ENCODE measurements around the gene PIP5K1C. TPM values are rescaled to one million over a fixed set of nuclear protein-coding genes. Genes with fewer than 3 reads are reported as not detected.
A peak's percentile ranks its signal among the peaks of the same experiment; 100 is the strongest.

PIP5K1C gene
- total RNA-seq, 1 experiment from 2014 or later, result 4.2 TPM

DNA sequence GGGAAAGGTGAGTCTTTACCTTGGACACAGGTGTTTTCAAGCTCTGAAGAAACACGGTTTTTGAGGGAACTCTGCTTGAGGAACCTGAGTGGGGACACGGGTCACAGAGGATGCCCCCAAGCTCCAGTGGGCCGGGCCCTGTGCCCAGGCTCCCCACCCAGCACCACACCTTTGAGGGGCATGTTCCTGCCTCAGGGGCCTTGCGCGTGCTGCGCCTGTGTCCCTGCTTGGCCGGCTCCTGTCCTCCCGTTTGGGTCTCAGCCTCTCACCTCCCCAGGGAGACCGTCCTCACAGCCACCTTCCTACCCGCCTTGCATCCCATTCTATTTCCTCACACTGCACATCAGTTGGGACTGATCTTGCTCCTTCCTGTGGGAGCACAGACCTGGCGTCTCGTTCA, 21.1 kb downstream of the PIP5K1C start:
- Histone ChIP-seq H3K4me1 (ENCODE audit: low read length) (peaks cover 9% of the 10 kb centered on the region), H3K36me3 (ENCODE audit: insufficient read depth, low read length) (no peaks in the 10 kb centered on the region), H3K4me2 (ENCODE audit: low read depth, low read length, poor library complexity, severe bottlenecking) (no peak overlapping the region), H3K4me3 (ENCODE audit: low read length) (no peak overlapping the region), H3K79me2 (ENCODE audit: low read length) (no peaks in the 10 kb centered on the region), H2AFZ (ENCODE audit: low read length) (no peak overlapping the region), H3K27me3 (ENCODE audit: low read length) (no peaks in the 10 kb centered on the region), H3K9ac (ENCODE audit: low read length) (no peak overlapping the region), H3K27ac (ENCODE audit: low read length) (no peak overlapping the region), H3K9me3 (ENCODE audit: low read length) (peaks cover under 1% of the 10 kb centered on the region; the same call in 1 of the 2 replicates), H4K20me1 (ENCODE audit: insufficient read depth, low read depth, low read length) (peaks cover 20% of the 10 kb centered on the region; the same call in 1 of the 2 replicates), H3K9me2 (replicated peaks; ENCODE audit: insufficient read depth, low read length) (no peaks in the 10 kb centered on the region)
- no peak for DNase-seq

DNA sequence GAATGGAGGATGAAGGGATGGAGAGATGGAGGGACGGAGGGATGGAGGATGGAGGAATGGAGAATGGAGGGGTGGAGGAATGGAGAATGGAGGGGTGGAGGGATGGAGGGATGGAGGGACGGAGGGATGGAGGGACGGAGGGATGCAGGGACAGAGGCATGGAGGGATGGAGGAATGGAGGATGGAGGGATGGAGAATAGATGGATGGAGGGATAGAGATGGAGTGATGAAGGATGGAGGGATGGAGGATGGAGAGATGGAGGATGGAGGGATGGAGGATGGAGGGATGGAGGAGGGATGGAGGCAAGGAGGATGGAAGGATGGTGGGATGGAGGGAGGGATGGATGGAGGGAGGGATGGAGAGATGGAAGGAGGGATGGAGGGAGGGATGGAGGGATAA, 22.1 kb downstream of the PIP5K1C start:
- Histone ChIP-seq H3K4me2 (ENCODE audit: low read depth, low read length, poor library complexity, severe bottlenecking) (no peak overlapping the region), H3K4me3 (ENCODE audit: low read length) (no peak overlapping the region), H3K36me3 (ENCODE audit: insufficient read depth, low read length) (no peaks in the 10 kb centered on the region), H3K79me2 (ENCODE audit: low read length) (no peaks in the 10 kb centered on the region), H3K27me3 (ENCODE audit: low read length) (no peaks in the 10 kb centered on the region), H4K20me1 (ENCODE audit: insufficient read depth, low read depth, low read length) (peaks cover 20% of the 10 kb centered on the region; the same call in 1 of the 2 replicates), H2AFZ (ENCODE audit: low read length) (no peak overlapping the region), H3K4me1 (ENCODE audit: low read length) (peaks cover 9% of the 10 kb centered on the region), H3K9me2 (replicated peaks; ENCODE audit: insufficient read depth, low read length) (no peaks in the 10 kb centered on the region), H3K9me3 (ENCODE audit: low read length) (no peaks in the 10 kb centered on the region; the same call in 1 of the 2 replicates), H3K27ac (ENCODE audit: low read length) (no peak overlapping the region), H3K9ac (ENCODE audit: low read length) (no peak overlapping the region)
- DNase-seq, result no peak

DNA sequence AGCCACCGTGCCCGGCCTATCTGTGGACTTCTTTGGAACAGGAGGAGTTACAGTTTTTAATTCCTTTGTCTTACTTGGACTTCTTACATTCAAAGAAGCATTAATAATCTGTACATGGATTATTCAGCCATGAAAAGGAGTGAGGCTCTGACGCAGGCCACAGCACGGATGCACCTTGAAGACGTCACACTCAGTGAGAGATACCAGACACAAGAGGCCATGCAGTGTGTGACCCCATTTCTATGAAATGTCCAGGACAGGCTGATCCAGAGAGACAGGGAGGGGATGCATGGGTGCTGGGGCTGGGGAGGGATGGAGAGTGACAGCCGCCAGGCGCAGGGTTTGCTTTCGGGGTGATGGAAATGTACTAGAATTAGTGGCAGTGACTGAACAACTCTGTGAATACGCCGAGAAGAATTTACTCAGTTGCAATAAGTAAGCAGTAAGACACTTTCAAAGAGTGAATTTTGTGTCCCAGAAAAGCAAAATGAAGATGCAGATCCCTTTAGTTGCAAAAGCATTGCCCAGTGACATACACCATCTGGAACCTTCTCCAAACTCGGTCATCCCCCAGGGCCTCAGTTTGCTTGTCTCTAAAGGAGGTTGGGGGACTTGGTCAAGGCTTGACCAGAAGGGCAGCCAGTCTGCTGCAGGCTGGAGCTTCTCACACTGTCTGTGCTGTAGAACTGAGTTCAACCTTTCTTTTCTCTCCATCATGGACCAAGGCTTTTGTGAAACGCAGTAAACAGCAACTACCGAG, 25.3 kb downstream of the PIP5K1C start:
- Histone ChIP-seq H3K4me3 (ENCODE audit: low read length) (no peak overlapping the region), H3K9me2 (replicated peaks; ENCODE audit: insufficient read depth, low read length) (no peaks in the 10 kb centered on the region), H3K4me2 (ENCODE audit: low read depth, low read length, poor library complexity, severe bottlenecking) (no peak overlapping the region), H3K9me3 (ENCODE audit: low read length) (no peaks in the 10 kb centered on the region; the same call in 1 of the 2 replicates), H4K20me1 (ENCODE audit: insufficient read depth, low read depth, low read length) (peaks cover 35% of the 10 kb centered on the region; the same call in 1 of the 2 replicates), H3K27me3 (ENCODE audit: low read length) (no peaks in the 10 kb centered on the region), H3K4me1 (ENCODE audit: low read length) (peaks cover 18% of the 10 kb centered on the region), H3K79me2 (ENCODE audit: low read length) (no peaks in the 10 kb centered on the region), H2AFZ (ENCODE audit: low read length) (no peak overlapping the region), H3K9ac (ENCODE audit: low read length) (no peak overlapping the region), H3K27ac (ENCODE audit: low read length) (no peak overlapping the region), H3K36me3 (ENCODE audit: insufficient read depth, low read length) (no peaks in the 10 kb centered on the region)
- DNase-seq, result no peak

DNA sequence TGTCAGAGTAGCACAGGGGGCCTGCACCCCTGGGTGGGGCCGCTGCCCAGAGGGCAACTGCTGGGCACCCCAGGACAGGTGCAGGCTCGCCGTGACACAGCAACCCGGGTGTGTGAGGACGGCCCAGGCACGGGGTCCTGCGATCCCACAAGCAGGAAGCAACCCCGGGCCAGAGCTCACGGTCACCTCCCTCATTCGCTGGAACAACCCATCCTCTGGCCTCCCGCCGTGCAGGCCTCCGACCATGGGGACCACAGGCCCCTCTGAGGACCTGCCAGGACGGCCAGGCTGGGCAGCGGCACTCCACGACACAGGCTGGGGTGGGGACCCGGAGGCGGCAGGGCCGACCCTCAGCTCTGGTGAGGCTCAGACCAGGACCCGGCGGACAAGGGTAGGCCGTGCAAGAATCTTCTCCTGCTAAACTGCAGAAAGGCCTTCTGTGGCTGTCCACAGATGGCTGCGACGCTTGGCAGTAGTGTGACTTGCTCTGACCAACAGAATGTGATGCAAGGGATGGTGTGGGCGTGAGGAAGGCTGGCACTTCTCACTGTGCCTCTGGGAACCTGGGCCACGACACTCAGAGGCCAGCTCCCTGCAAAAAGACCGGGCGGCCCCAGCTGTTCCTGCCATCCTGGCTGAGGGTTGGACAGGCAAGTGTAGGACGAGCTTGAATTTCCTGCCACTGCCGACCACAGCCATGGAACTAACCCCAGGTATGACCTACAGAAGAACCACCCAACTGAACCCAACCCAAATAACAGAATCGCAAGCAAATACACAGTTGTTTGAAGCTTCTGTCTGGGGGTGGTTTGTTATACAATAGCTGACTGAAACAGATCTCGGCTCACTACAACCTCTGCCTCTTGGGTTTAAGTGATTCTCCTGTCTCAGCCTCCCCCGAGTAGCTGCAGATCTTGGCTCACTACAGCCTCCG, 26.5 kb downstream of the PIP5K1C start:
- Histone ChIP-seq H3K9me3 (ENCODE audit: low read length) (no peaks in the 10 kb centered on the region; the same call in 1 of the 2 replicates), H3K4me2 (ENCODE audit: low read depth, low read length, poor library complexity, severe bottlenecking) (no peak overlapping the region), H3K9ac (ENCODE audit: low read length) (no peak overlapping the region), H3K79me2 (ENCODE audit: low read length) (no peaks in the 10 kb centered on the region), H3K36me3 (ENCODE audit: insufficient read depth, low read length) (no peaks in the 10 kb centered on the region), H3K4me3 (ENCODE audit: low read length) (no peak overlapping the region), H4K20me1 (ENCODE audit: insufficient read depth, low read depth, low read length) (peaks cover 37% of the 10 kb centered on the region; the same call in 1 of the 2 replicates), H3K27ac (ENCODE audit: low read length) (no peak overlapping the region), H2AFZ (ENCODE audit: low read length) (no peak overlapping the region), H3K27me3 (ENCODE audit: low read length) (no peaks in the 10 kb centered on the region), H3K9me2 (replicated peaks; ENCODE audit: insufficient read depth, low read length) (no peaks in the 10 kb centered on the region), H3K4me1 (ENCODE audit: low read length) (peaks cover 18% of the 10 kb centered on the region)
- no peak for DNase-seq

DNA sequence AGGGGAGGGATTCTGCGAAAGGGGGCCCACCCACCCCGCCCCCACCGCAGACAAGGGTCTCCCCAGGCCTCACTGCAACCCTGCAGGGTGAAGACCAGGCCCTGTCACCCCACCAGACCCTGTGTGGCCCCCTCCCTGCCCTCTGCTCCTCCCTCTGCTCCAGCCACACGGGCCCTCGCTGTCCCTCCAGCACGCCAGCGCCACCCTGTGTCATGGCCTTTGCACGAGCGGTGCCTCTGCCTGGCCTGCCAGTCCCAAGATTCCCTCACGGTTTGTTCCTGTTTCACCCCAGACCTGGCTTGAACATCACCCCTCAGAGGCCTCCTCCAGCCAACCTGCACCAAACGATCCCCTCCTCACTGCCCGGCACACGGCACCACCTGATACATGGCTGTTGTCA, 27.3 kb downstream of the PIP5K1C start:
- H3K9me3 ChIP-seq (ENCODE audit: low read length), result no peaks in the 10 kb centered on the region; the same call in 1 of the 2 replicates
- H3K27me3 ChIP-seq (ENCODE audit: low read length), result no peaks in the 10 kb centered on the region
- H3K9me2 ChIP-seq (replicated peaks; ENCODE audit: insufficient read depth, low read length), result no peaks in the 10 kb centered on the region
- H3K9ac ChIP-seq (ENCODE audit: low read length), result no peak overlapping the region
- H2AFZ ChIP-seq (ENCODE audit: low read length), result no peak overlapping the region
- no peak overlapping the region for H3K4me3 ChIP-seq (ENCODE audit: low read length)
- H3K27ac ChIP-seq (ENCODE audit: low read length), result no peak overlapping the region
- H3K4me1 ChIP-seq (ENCODE audit: low read length), result peaks cover 18% of the 10 kb centered on the region
- peaks cover 45% of the 10 kb centered on the region; the same call in 1 of the 2 replicates for H4K20me1 ChIP-seq (ENCODE audit: insufficient read depth, low read depth, low read length)
- DNase-seq, result no peak
- H3K4me2 ChIP-seq (ENCODE audit: low read depth, low read length, poor library complexity, severe bottlenecking), result no peak overlapping the region
- H3K36me3 ChIP-seq (ENCODE audit: insufficient read depth, low read length), result no peaks in the 10 kb centered on the region
- H3K79me2 ChIP-seq (ENCODE audit: low read length), result no peaks in the 10 kb centered on the region

- Histone ChIP-seq H3K27me3 (ENCODE audit: low read length) (no peaks in the 10 kb centered on the region), H3K27ac (ENCODE audit: low read length) (no peak overlapping the region), H3K9ac (ENCODE audit: low read length) (no peak overlapping the region), H3K4me3 (ENCODE audit: low read length) (no peak overlapping the region), H3K36me3 (ENCODE audit: insufficient read depth, low read length) (no peaks in the 10 kb centered on the region), H3K9me2 (replicated peaks; ENCODE audit: insufficient read depth, low read length) (no peaks in the 10 kb centered on the region), H4K20me1 (ENCODE audit: insufficient read depth, low read depth, low read length) (peaks cover 47% of the 10 kb centered on the region; the same call in 1 of the 2 replicates), H3K79me2 (ENCODE audit: low read length) (no peaks in the 10 kb centered on the region), H3K4me1 (ENCODE audit: low read length) (peaks cover 18% of the 10 kb centered on the region), H3K9me3 (ENCODE audit: low read length) (no peaks in the 10 kb centered on the region; the same call in 1 of the 2 replicates), H3K4me2 (ENCODE audit: low read depth, low read length, poor library complexity, severe bottlenecking) (no peak overlapping the region), H2AFZ (ENCODE audit: low read length) (no peak overlapping the region)
- DNase-seq, result no peak
Measured at GRCh38 chr19:3672575-3672948, 27.7 kb downstream of the PIP5K1C start.

GRCh38 chr19:3671680-3672574, 28.3 kb downstream of the PIP5K1C start:
- no peak overlapping the region for H3K4me3 ChIP-seq (ENCODE audit: low read length)
- H3K9me3 ChIP-seq (ENCODE audit: low read length), result no peaks in the 10 kb centered on the region; the same call in 1 of the 2 replicates
- peaks cover 47% of the 10 kb centered on the region; the same call in 1 of the 2 replicates for H4K20me1 ChIP-seq (ENCODE audit: insufficient read depth, low read depth, low read length)
- peaks cover 18% of the 10 kb centered on the region for H3K4me1 ChIP-seq (ENCODE audit: low read length)
- no peaks in the 10 kb centered on the region for H3K9me2 ChIP-seq (replicated peaks; ENCODE audit: insufficient read depth, low read length)
- no peak overlapping the region for H3K9ac ChIP-seq (ENCODE audit: low read length)
- H3K27me3 ChIP-seq (ENCODE audit: low read length), result no peaks in the 10 kb centered on the region
- no peaks in the 10 kb centered on the region for H3K36me3 ChIP-seq (ENCODE audit: insufficient read depth, low read length)
- no peak overlapping the region for H2AFZ ChIP-seq (ENCODE audit: low read length)
- peak; percentile 71 for DNase-seq
- no peak overlapping the region for H3K27ac ChIP-seq (ENCODE audit: low read length)
- H3K4me2 ChIP-seq (ENCODE audit: low read depth, low read length, poor library complexity, severe bottlenecking), result peak overlapping the region; percentile 11
- no peaks in the 10 kb centered on the region for H3K79me2 ChIP-seq (ENCODE audit: low read length)

Measured in Karpas-422 (cell line).